ENCODE data around the gene ACO1.

GRCh38 chr9:32385152-32385884 is 875 bp downstream of the ACO1 start:
- no peak for TF ChIP-seq TAF1 (IDR thresholded peaks at IDR 0.05; ENCODE audit: borderline replicate concordance, low read depth, low read length)
- no peak for TF ChIP-seq POLR2AphosphoS5 (IDR thresholded peaks at IDR 0.05; ENCODE audit: low read depth, low read length)
